Activated naive CD8-positive, alpha-beta T cell treated with anti-CD3 and anti-CD28 coated beads, Interleukin-2, amount 10 ng/mL, durations not matched to agents 7 days and 5 days (primary cell): Measurements from ENCODE around the gene PPP1R1C. TPM values are rescaled to one million over a fixed set of nuclear protein-coding genes. Genes with fewer than 3 reads are reported as not detected.
"Not testable (repeated sequence)": the region's sequence is repeated elsewhere in the genome, so short reads cannot be mapped to it uniquely, and the experiment has no call there.

Experiments used
- ATAC-seq: fragments of 150-1000 bp; cut with Tn5 transposase; one replicate; pipeline ENCODE4 v1.10.0; 2021; ENCODE audit warnings: low read depth, moderate library complexity
- POLR2A ChIA-PET: fragments of 350-600 bp; sonication (Branson Sonifier 250); formaldehyde crosslinking; loops from one replicate; lab custom pipeline; 2021; ENCODE audit warnings: antibody characterized with exemption; lab: Charles Lee
- DNase-seq: peaks from one replicate; pipeline ENCODE4 v3.0.0; 2021
- H3K27ac Mint-ChIP-seq: one replicate; pipeline ENCODE4 v1.8.0; 2022; ENCODE audit warnings: mild to moderate bottlenecking, mixed read lengths
- H3K27me3 Mint-ChIP-seq: one replicate; pipeline ENCODE4 v1.8.0; 2022; ENCODE audit warnings: mild to moderate bottlenecking, moderate library complexity, mixed read lengths
- H3K36me3 Mint-ChIP-seq: one replicate; pipeline ENCODE4 v1.8.0; 2021; ENCODE audit warnings: mild to moderate bottlenecking, mixed read lengths
- H3K4me1 Mint-ChIP-seq: one replicate; pipeline ENCODE4 v1.8.0; 2021; ENCODE audit warnings: mixed read lengths
- H3K4me3 Mint-ChIP-seq: one replicate; pipeline ENCODE4 v1.8.0; 2022; ENCODE audit warnings: mild to moderate bottlenecking, moderate library complexity, mixed read lengths
- H3K9me3 Mint-ChIP-seq: one replicate; pipeline ENCODE4 v1.8.0; 2021; ENCODE audit warnings: mixed read lengths
- total RNA-seq, 2 experiments: library from RNA; stranded (reverse); gene quantifications; one replicate each; pipeline ENCODE4 v1.2.3, GENCODE V29; 2021

Gene PPP1R1C
- total RNA-seq, 2 experiments from 2014 or later, result not detected

DNA sequence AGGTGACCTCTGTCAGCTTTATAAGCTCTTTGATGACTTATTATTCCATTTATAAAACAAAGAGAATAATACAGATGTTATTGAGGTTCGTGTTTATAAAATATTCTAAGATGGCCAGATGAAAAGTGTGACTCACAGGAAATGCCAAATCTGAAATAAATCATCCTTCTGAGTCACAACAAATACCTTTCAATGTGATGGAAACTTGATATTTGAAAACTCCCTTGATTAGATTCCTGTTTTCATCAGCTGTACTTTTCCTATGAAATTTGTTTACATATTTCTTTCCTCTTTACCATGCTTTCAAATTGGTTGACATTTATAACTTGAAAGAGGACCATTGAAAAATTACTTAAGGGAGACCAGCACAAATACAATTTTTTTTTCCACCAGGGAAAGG lies 30.6 kb upstream of the PPP1R1C start:
- no peak for DNase-seq
- POLR2A ChIA-PET, result interaction anchor here (0.7 kb wide), 1 partner anchor 63 kb away, joined by 4 read pairs; no protein-coding TSS in a partner anchor
- peaks cover 7% of the 10 kb centered on the region for H3K4me1 Mint-ChIP-seq
- no peak overlapping the region for H3K4me3 Mint-ChIP-seq
- H3K27me3 Mint-ChIP-seq, result peaks cover 8% of the 10 kb centered on the region
- ATAC-seq, result no peak
- H3K27ac Mint-ChIP-seq, result no peak overlapping the region
- no peaks in the 10 kb centered on the region for H3K9me3 Mint-ChIP-seq
- no peaks in the 10 kb centered on the region for H3K36me3 Mint-ChIP-seq

GRCh38 chr2:181955866-181956265 lies 29.8 kb upstream of the PPP1R1C start:
- DNase-seq, H3K36me3 Mint-ChIP-seq, H3K27me3 Mint-ChIP-seq, ATAC-seq, POLR2A ChIA-PET, H3K4me1 Mint-ChIP-seq, H3K27ac Mint-ChIP-seq, H3K4me3 Mint-ChIP-seq, H3K9me3 Mint-ChIP-seq: not testable (repeated sequence)

DNA sequence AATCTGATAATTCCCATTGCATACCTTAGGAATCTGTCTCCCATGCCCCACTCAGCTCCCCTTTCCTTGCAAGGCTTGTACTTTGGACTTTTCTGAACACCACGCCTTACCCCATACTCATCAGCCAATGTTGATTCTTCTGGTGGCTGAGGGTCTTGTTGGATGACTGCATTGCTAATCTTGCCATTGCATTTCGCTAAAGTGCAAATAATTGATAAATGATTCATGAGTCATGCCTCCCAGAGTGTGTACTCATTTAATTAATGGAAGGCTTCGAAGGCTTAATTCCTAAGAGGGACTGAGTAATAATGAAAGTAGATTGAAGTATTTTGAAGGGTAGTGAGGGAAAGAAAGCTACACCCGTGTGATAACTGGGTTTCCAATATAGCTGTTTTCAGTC lies 28.0 kb upstream of the PPP1R1C start:
- no peaks in the 10 kb centered on the region for H3K36me3 Mint-ChIP-seq
- no peak overlapping the region for H3K27ac Mint-ChIP-seq
- DNase-seq, result no peak
- H3K27me3 Mint-ChIP-seq, result peaks cover 3% of the 10 kb centered on the region
- peaks cover 7% of the 10 kb centered on the region for H3K4me1 Mint-ChIP-seq
- POLR2A ChIA-PET, result no interaction called here
- no peak for ATAC-seq
- H3K4me3 Mint-ChIP-seq, result no peak overlapping the region
- H3K9me3 Mint-ChIP-seq, result no peaks in the 10 kb centered on the region

DNA sequence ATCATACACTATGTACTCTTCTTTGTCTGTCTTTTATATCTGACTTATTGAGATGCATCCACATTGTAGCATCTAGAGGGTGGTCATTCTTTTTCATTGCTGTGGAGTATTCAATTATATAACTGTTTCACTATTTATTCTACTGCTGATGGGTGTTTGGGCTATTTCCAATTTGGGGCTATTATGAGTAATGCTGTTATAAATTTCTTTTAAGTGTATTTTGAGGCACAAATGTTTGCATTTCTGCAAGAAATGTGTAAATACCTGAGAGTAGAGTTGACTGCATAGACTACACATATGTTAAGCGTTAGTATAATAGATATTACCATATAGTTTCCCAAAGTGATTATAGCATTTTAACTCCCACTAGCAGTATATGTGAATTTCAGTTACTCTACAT lies 26.9 kb upstream of the PPP1R1C start:
- Mint-ChIP-seq H3K4me1 (peaks cover 4% of the 10 kb centered on the region), H3K9me3 (no peaks in the 10 kb centered on the region), H3K36me3 (no peaks in the 10 kb centered on the region), H3K27me3 (no peaks in the 10 kb centered on the region), H3K27ac (no peak overlapping the region), H3K4me3 (no peak overlapping the region)
- no peak for DNase-seq
- POLR2A ChIA-PET, result no interaction called here
- ATAC-seq, result no peak

DNA sequence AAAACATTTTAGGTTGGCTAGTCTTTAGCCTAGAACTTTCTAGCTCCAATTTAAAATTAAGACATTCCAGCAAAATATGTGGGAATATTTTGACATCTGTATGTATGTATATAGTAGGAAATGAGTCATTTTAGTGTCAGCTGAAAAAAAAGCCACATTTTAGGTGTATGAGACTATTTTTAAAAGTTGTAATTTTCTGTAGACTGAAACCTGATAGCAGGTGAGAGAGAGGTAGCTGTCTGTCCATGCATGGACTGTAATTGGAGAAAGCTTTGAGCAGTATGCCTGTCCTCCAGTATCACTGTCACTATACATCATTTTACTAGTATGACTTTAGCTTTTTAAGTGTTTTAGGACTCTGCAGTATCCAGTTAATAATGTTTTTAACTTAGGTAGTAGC lies 26.1 kb upstream of the PPP1R1C start:
- Mint-ChIP-seq H3K36me3 (no peaks in the 10 kb centered on the region), H3K27me3 (no peaks in the 10 kb centered on the region), H3K9me3 (no peaks in the 10 kb centered on the region), H3K4me1 (peaks cover 2% of the 10 kb centered on the region), H3K27ac (no peak overlapping the region), H3K4me3 (no peak overlapping the region)
- POLR2A ChIA-PET, result interaction anchor here (0.5 kb wide), 1 partner anchor 20 kb away, joined by 4 read pairs; no protein-coding TSS in a partner anchor
- DNase-seq, result no peak
- ATAC-seq, result no peak

DNA sequence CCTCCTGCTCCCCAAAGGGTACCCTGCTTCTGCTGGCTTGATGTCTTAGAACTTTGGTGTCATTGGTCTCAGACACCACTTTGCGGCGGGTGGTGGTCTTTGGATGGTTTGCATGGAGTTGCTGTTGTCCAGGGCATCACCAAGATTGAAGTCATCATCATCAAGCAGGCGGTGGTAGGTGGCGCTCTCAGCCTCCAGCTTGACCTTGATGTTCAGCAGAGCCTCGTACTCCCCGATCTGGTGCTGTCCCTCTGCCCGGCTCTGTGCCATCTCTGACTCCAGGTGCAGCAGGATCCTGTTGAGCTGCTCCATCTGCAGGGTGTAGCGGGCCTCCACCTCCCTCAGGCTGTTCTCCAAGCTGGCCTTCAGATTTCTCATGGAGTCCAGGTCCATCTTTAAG lies 24.5 kb upstream of the PPP1R1C start:
- POLR2A ChIA-PET, H3K36me3 Mint-ChIP-seq, H3K4me3 Mint-ChIP-seq, H3K9me3 Mint-ChIP-seq, H3K27ac Mint-ChIP-seq, ATAC-seq, H3K4me1 Mint-ChIP-seq, DNase-seq, H3K27me3 Mint-ChIP-seq: not testable (repeated sequence)

DNA sequence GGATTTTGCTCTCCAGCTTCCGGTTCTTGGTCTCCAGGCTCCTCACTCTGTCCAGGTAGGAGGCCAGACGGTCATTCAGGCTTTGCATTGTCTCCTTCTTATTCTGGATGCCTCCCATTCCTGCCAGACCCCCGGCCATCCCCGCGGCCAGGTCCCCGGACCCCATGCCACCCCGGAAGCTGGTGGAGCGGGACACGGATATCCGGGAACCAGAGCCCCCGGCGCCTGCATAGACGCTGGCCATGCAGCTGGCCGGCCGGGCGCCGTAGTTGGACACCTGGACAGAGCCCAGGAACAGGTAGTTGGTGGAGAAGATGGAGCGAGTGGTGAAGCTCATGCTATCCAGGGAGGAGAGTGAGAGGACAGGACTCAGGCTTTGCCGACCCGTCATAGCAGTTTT lies 23.5 kb upstream of the PPP1R1C start:
- no peaks in the 10 kb centered on the region for H3K9me3 Mint-ChIP-seq
- H3K4me1 Mint-ChIP-seq, result no peaks in the 10 kb centered on the region
- H3K27me3 Mint-ChIP-seq, result peaks cover under 1% of the 10 kb centered on the region
- H3K4me3 Mint-ChIP-seq, result no peak overlapping the region
- POLR2A ChIA-PET, result no interaction called here
- no peak for ATAC-seq
- no peaks in the 10 kb centered on the region for H3K36me3 Mint-ChIP-seq
- DNase-seq, result no peak
- H3K27ac Mint-ChIP-seq, result no peak overlapping the region

- Mint-ChIP-seq H3K9me3 (no peaks in the 10 kb centered on the region), H3K36me3 (no peaks in the 10 kb centered on the region), H3K4me1 (no peaks in the 10 kb centered on the region), H3K27ac (no peak overlapping the region), H3K27me3 (peaks cover 2% of the 10 kb centered on the region), H3K4me3 (no peak overlapping the region)
- DNase-seq (no peak), ATAC-seq (no peak)
- POLR2A ChIA-PET, result no interaction called here
These were observed 15.4 kb upstream of the PPP1R1C start for GRCh38 chr2:181970160-181970794.

DNA sequence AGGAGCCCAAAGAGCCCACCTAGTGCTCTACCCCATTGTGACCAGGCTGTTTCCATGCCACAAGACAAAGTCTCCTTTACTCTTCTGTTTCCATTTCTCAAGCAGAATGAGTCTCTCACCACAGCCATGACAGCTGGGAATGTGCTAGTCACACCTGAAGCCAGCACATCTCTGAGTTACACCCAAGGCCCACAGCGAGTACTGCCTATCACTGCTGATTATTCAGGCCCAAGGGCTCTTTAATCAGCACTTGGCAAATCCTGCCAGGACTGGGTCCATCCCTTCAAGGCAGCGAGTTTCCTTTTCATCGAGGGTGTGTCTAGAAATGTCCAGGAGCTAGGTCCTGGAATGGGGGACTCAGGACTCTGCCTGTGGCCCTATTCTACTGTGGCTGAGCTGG lies 14.6 kb upstream of the PPP1R1C start:
- POLR2A ChIA-PET, result no interaction called here
- ATAC-seq, result no peak
- H3K27ac Mint-ChIP-seq, result no peak overlapping the region
- DNase-seq, result no peak
- H3K27me3 Mint-ChIP-seq, result peaks cover 2% of the 10 kb centered on the region
- H3K36me3 Mint-ChIP-seq, result no peaks in the 10 kb centered on the region
- no peaks in the 10 kb centered on the region for H3K4me1 Mint-ChIP-seq
- H3K9me3 Mint-ChIP-seq, result no peaks in the 10 kb centered on the region
- H3K4me3 Mint-ChIP-seq, result no peak overlapping the region

DNA sequence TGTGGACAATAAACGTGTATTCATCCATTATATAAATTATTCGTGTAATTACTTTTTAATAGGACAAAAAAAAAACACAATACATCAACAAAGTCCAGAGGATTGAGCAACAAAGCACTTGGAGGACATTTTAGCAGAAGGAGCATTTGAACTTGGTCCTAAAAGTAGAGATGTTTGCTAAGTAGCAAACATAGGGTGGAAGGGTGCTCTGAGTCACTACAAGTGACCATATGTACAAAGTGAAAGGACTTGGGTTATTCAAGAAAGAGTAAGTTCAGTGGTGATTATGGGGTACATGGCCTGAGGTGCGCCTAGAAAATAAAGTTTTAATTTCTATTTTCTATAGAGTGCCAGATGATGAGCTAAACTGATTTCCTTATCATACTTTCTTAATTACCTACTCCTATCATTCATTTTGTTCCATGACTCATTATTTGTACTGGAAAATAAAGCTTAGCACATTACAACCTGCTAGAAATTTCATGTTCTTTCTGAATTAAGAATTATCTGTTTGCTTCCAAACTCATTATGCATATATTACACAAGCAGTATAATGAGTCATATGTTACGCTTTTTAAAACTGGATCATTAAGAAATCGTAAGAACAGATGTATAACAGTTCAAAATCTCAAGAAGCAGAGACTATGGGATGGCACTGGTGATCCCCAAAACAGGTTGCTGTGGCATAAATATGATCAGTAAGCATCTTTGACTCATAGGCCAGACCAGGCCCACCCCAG lies 13.1 kb upstream of the PPP1R1C start:
- POLR2A ChIA-PET, result no interaction called here
- no peaks in the 10 kb centered on the region for H3K4me1 Mint-ChIP-seq
- H3K4me3 Mint-ChIP-seq, result no peak overlapping the region
- ATAC-seq, result no peak
- no peak overlapping the region for H3K27ac Mint-ChIP-seq
- H3K9me3 Mint-ChIP-seq, result no peaks in the 10 kb centered on the region
- H3K27me3 Mint-ChIP-seq, result no peaks in the 10 kb centered on the region
- DNase-seq, result no peak
- H3K36me3 Mint-ChIP-seq, result no peaks in the 10 kb centered on the region

GRCh38 chr2:181973171-181973783 lies 12.4 kb upstream of the PPP1R1C start:
- ATAC-seq, result no peak
- no peaks in the 10 kb centered on the region for H3K27me3 Mint-ChIP-seq

DNA sequence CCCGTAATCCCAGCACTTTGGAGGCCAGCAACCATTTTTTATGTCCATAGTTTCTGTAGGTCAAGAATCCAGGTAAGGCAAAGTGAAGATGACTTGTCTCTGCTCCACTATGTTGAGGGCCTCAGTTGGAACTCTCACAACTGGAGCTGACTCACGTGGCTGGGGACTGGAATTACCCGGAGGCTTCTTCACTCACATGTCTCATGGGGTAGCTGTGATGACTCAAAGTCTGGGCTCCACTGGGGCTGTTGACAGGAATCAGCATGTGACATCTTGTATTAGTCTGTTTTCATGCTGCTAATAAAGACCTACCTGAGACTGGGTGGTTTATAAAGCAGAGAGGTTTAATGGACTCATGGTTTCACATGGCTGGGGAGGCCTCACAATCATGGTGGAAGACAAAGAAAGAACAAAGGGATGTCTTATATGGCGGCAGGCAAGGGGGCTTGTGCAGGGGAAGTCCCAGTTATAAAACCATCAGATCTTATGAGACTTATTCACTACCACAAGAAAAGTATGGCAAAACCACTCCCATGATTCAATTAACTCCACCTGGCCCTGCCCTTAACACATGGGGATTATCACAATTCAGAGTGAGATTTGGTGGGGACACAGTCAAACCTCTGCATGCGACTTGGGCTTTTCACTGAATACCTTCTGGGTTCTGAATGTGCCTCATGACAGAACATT lies 7.8 kb upstream of the PPP1R1C start:
- no peak overlapping the region for H3K27ac Mint-ChIP-seq
- H3K4me3 Mint-ChIP-seq, result no peak overlapping the region
- no peaks in the 10 kb centered on the region for H3K27me3 Mint-ChIP-seq
- no peak for ATAC-seq
- POLR2A ChIA-PET, result no interaction called here
- no peaks in the 10 kb centered on the region for H3K4me1 Mint-ChIP-seq
- no peaks in the 10 kb centered on the region for H3K36me3 Mint-ChIP-seq
- no peak for DNase-seq
- H3K9me3 Mint-ChIP-seq, result no peaks in the 10 kb centered on the region

More at GRCh38 chr2:181973171-181973783, 12.4 kb upstream of the PPP1R1C start:
- Mint-ChIP-seq H3K9me3 (no peaks in the 10 kb centered on the region), H3K27ac (no peak overlapping the region), H3K4me3 (no peak overlapping the region), H3K4me1 (no peaks in the 10 kb centered on the region), H3K36me3 (no peaks in the 10 kb centered on the region)
- DNase-seq, result no peak
- POLR2A ChIA-PET, result no interaction called here

- ATAC-seq (no peak), DNase-seq (no peak)
- H3K9me3 Mint-ChIP-seq, result no peaks in the 10 kb centered on the region
- POLR2A ChIA-PET, result no interaction called here
- no peaks in the 10 kb centered on the region for H3K4me1 Mint-ChIP-seq
- H3K36me3 Mint-ChIP-seq, result no peaks in the 10 kb centered on the region
- H3K4me3 Mint-ChIP-seq, result no peak overlapping the region
- H3K27me3 Mint-ChIP-seq, result no peaks in the 10 kb centered on the region
- H3K27ac Mint-ChIP-seq, result no peak overlapping the region
These were observed 7.1 kb upstream of the PPP1R1C start for GRCh38 chr2:181978351-181979150.
